ENCODE measurements around the gene RWDD3. TPM values are rescaled to one million over a fixed set of nuclear protein-coding genes. Genes with fewer than 3 reads are reported as not detected.

Gene RWDD3
- total RNA-seq, 2 donors from 2014 or later: 35.5 to 37.1 TPM

GRCh38 chr1:95276429-95276828 is 42.4 kb downstream of the RWDD3 start:
- TF ChIP-seq, protein P1, sequence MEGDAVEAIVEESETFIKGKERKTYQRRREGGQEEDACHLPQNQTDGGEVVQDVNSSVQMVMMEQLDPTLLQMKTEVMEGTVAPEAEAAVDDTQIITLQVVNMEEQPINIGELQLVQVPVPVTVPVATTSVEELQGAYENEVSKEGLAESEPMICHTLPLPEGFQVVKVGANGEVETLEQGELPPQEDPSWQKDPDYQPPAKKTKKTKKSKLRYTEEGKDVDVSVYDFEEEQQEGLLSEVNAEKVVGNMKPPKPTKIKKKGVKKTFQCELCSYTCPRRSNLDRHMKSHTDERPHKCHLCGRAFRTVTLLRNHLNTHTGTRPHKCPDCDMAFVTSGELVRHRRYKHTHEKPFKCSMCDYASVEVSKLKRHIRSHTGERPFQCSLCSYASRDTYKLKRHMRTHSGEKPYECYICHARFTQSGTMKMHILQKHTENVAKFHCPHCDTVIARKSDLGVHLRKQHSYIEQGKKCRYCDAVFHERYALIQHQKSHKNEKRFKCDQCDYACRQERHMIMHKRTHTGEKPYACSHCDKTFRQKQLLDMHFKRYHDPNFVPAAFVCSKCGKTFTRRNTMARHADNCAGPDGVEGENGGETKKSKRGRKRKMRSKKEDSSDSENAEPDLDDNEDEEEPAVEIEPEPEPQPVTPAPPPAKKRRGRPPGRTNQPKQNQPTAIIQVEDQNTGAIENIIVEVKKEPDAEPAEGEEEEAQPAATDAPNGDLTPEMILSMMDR (conservative IDR thresholded peaks at IDR 0.05): no peak
- DNase-seq: no peak
- Histone ChIP-seq H3K4me1 (ENCODE audit: control insufficient read depth, insufficient read depth, low read length) (no peaks in the 10 kb centered on the region), H3K4me3 (ENCODE audit: low read length) (no peak overlapping the region), H3K36me3 (ENCODE audit: control insufficient read depth, insufficient read depth, low read length) (no peaks in the 10 kb centered on the region), H3K9ac (ENCODE audit: extremely low read depth, low read length, poor library complexity, severe bottlenecking) (no peak overlapping the region), H3K9me3 (ENCODE audit: control insufficient read depth, low read length) (no peaks in the 10 kb centered on the region), H3K27me3 (ENCODE audit: control insufficient read depth, insufficient read depth, low read length, poor library complexity, severe bottlenecking) (no peaks in the 10 kb centered on the region), H3K27ac (ENCODE audit: low read depth, low read length) (no peak overlapping the region)
- Mint-ChIP-seq H3K27me3 (ENCODE audit: insufficient read depth) (no peaks in the 10 kb centered on the region), H3K4me1 (peaks cover 1% of the 10 kb centered on the region), H3K27ac (no peak overlapping the region), H3K36me3 (ENCODE audit: low read depth) (no peaks in the 10 kb centered on the region), H3K9me3 (peaks cover 4% of the 10 kb centered on the region), H3K4me3 (no peak overlapping the region)
- WGBS, 2 experiments (ENCODE audit: insufficient coverage in 1 of 2, insufficient read length in 1 of 2): 91 to 100% methylated on average over 4 to 7 of the region's 7 CpGs

DNA sequence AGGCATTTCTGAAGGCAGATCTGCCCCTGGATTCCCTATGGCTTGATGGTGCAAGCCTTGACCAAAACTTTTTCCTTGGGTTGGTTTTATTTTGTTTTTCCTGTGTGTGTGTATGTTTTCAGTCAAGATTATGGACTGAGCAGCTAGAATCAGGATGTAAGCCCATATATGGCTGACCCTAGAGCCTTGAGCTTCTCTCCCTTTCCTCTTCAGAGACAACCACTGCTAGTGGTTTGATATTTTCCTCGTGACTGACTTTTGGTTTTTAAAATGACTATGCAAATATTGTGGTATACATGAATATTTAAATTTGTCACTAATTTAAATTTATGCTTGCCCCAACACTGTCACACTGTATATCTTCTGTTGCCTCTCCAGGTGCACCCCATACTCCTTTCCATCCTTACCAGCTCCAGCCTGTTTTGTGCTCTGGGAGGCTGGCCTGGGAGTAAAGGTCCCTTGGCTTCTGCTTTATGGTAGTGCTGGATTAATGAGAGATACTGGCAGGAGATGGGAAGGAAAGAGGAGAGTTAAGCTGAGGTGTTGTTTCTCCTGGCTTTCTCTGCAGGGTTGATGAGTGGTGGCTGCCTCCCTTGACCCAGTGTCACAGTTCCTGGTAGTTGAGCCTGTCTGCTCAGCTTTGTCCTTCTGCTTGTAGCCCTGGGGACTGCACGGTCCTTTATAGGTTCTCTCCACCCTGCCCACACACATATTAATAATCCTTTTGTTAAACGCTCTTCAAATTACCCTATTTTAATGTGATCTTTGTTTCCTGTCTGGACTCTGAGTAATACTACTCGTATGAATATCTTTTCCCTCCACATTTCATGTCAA is 44.4 kb downstream of the RWDD3 start:
- 88% methylated on average over 3 of the region's 4 CpGs for WGBS, 2 experiments (ENCODE audit: insufficient coverage in 1 of 2, insufficient read length in 1 of 2)

DNA sequence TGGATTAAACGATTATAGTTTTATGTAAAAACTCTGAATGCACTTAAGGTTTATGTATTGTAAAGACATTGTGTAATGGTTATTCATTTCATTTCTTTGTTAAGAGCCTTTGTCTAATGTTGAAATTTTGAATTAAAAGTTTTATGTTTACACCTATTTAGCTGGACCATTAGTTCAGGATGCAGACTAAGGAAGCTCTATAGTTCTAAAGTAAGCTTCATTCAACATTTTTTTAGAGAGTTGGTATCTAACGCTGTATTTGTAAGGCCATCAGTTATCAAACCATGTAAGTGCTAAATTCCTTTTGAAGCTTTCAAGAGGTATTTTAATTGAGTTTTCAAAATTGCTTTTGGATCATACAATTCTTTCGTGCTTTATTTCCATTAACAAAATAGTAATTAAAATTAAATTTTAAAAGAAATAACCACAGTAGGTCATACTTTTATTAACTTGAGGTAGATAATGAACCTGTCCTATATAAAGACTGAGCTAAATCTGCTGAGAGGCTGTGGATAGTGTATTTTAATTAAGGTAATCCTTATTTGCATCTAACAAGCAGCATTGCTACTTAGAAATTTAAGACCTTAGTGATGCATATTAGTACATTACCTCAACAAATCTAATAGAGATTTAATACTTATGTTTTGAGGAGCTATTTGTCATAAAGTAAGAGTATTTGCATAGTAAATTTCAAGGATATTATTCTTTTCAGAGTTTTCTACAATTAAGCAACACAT is 47.9 kb downstream of the RWDD3 start:
- TF ChIP-seq, protein P1 (conservative IDR thresholded peaks at IDR 0.05): no peak
- H3K36me3 Mint-ChIP-seq (ENCODE audit: low read depth): no peaks in the 10 kb centered on the region
- H3K27ac Mint-ChIP-seq: no peak overlapping the region
- Histone ChIP-seq H3K27ac (ENCODE audit: low read depth, low read length) (no peak overlapping the region), H3K9ac (ENCODE audit: extremely low read depth, low read length, poor library complexity, severe bottlenecking) (no peak overlapping the region), H3K4me3 (ENCODE audit: low read length) (no peak overlapping the region), H3K4me1 (ENCODE audit: control insufficient read depth, insufficient read depth, low read length) (no peaks in the 10 kb centered on the region), H3K27me3 (ENCODE audit: control insufficient read depth, insufficient read depth, low read length, poor library complexity, severe bottlenecking) (no peaks in the 10 kb centered on the region), H3K9me3 (ENCODE audit: control insufficient read depth, low read length) (no peaks in the 10 kb centered on the region), H3K36me3 (ENCODE audit: control insufficient read depth, insufficient read depth, low read length) (no peaks in the 10 kb centered on the region)
- no peaks in the 10 kb centered on the region for H3K27me3 Mint-ChIP-seq (ENCODE audit: insufficient read depth)
- H3K4me3 Mint-ChIP-seq: no peak overlapping the region
- no peak for DNase-seq
- no peaks in the 10 kb centered on the region for H3K9me3 Mint-ChIP-seq
- WGBS, 2 experiments (ENCODE audit: insufficient coverage in 1 of 2, insufficient read length in 1 of 2): 74 to 100% methylated on average over 2 of the region's 3 CpGs
- peaks cover 22% of the 10 kb centered on the region for H3K4me1 Mint-ChIP-seq

More for the DNA sequence above, 44.4 kb downstream of the RWDD3 start:
- H3K27ac Mint-ChIP-seq: no peak overlapping the region
- Histone ChIP-seq H3K4me1 (ENCODE audit: control insufficient read depth, insufficient read depth, low read length) (no peaks in the 10 kb centered on the region), H3K9ac (ENCODE audit: extremely low read depth, low read length, poor library complexity, severe bottlenecking) (no peak overlapping the region), H3K27me3 (ENCODE audit: control insufficient read depth, insufficient read depth, low read length, poor library complexity, severe bottlenecking) (no peaks in the 10 kb centered on the region), H3K36me3 (ENCODE audit: control insufficient read depth, insufficient read depth, low read length) (no peaks in the 10 kb centered on the region), H3K27ac (ENCODE audit: low read depth, low read length) (no peak overlapping the region), H3K9me3 (ENCODE audit: control insufficient read depth, low read length) (no peaks in the 10 kb centered on the region), H3K4me3 (ENCODE audit: low read length) (no peak overlapping the region)
- TF ChIP-seq, protein P1 (conservative IDR thresholded peaks at IDR 0.05): no peak
- H3K9me3 Mint-ChIP-seq: no peaks in the 10 kb centered on the region
- H3K36me3 Mint-ChIP-seq (ENCODE audit: low read depth): no peaks in the 10 kb centered on the region
- H3K4me3 Mint-ChIP-seq: no peak overlapping the region
- peaks cover 10% of the 10 kb centered on the region for H3K4me1 Mint-ChIP-seq
- H3K27me3 Mint-ChIP-seq (ENCODE audit: insufficient read depth): no peaks in the 10 kb centered on the region
- DNase-seq: no peak
